Measurements from ENCODE around the gene EPM2AIP1.

Gene EPM2AIP1

GRCh38 chr3:36993326-36994283, 674 bp upstream of the EPM2AIP1 start, which contains the start of gene MLH1:
Gene MLH1 (plus strand): TSS chr3:36993518. CDS start chr3:36993548, 30 bp downstream.
- no peak for TF ChIP-seq CTCF (IDR thresholded peaks at IDR 0.05)
- no peak for TF ChIP-seq ZFX (IDR thresholded peaks at IDR 0.05; ENCODE audit: borderline replicate concordance)
- peak within 1 kb of the TSS; percentile 93 for H3K27ac ChIP-seq

GRCh38 chr3:36991923-36992805, 767 bp downstream of the EPM2AIP1 start:
- H3K27ac ChIP-seq = peak overlapping the region; percentile 93
- no peak for TF ChIP-seq CTCF (IDR thresholded peaks at IDR 0.05)
- no peak for TF ChIP-seq ZFX (IDR thresholded peaks at IDR 0.05; ENCODE audit: borderline replicate concordance)

GRCh38 chr3:36991147-36991546, 1.8 kb downstream of the EPM2AIP1 start:
- H3K27ac ChIP-seq = peak overlapping the region; percentile 93; the same call in 1 of the 2 replicates
- no peak for TF ChIP-seq CTCF (IDR thresholded peaks at IDR 0.05)
- no peak for TF ChIP-seq ZFX (IDR thresholded peaks at IDR 0.05; ENCODE audit: borderline replicate concordance)

- H3K27ac ChIP-seq = no peak overlapping the region
- TF ChIP-seq CTCF (IDR thresholded peaks at IDR 0.05) = no peak
- TF ChIP-seq ZFX (IDR thresholded peaks at IDR 0.05; ENCODE audit: borderline replicate concordance) = no peak
Observed at GRCh38 chr3:36989568-36989967, 3.4 kb downstream of the EPM2AIP1 start.

GRCh38 chr3:36989005-36989404, 3.9 kb downstream of the EPM2AIP1 start:
- TF ChIP-seq CTCF (IDR thresholded peaks at IDR 0.05) (no peak), ZFX (IDR thresholded peaks at IDR 0.05; ENCODE audit: borderline replicate concordance) (no peak)
- H3K27ac ChIP-seq = no peak overlapping the region

- H3K27ac ChIP-seq = no peak overlapping the region
- TF ChIP-seq CTCF (IDR thresholded peaks at IDR 0.05) (no peak), ZFX (IDR thresholded peaks at IDR 0.05; ENCODE audit: borderline replicate concordance) (no peak)
Observed at GRCh38 chr3:36988356-36988755, 4.6 kb downstream of the EPM2AIP1 start.
